ENCODE results near the gene COA3.

The COA3 gene

GRCh38 chr17:42750739-42751344, 47.7 kb downstream of the COA3 start:
- DNase-seq (ENCODE audit: low read depth): no peak
- H3K4me3 ChIP-seq (ENCODE audit: low read depth, low read length): no peak overlapping the region
- TF ChIP-seq CTCF (IDR thresholded peaks at IDR 0.05; ENCODE audit: control insufficient read depth, extremely low read depth, insufficient read depth): no peak

GRCh38 chr17:42748908-42749798, 49.4 kb downstream of the COA3 start:
- no peak for TF ChIP-seq CTCF (IDR thresholded peaks at IDR 0.05; ENCODE audit: control insufficient read depth, extremely low read depth, insufficient read depth)
- DNase-seq (ENCODE audit: low read depth): no peak
- no peak overlapping the region for H3K4me3 ChIP-seq (ENCODE audit: low read depth, low read length)

GRCh38 chr17:42748202-42748907, 50.1 kb downstream of the COA3 start:
- no peak for TF ChIP-seq CTCF (IDR thresholded peaks at IDR 0.05; ENCODE audit: control insufficient read depth, extremely low read depth, insufficient read depth)
- DNase-seq (ENCODE audit: low read depth): no peak

More at GRCh38 chr17:42748202-42748907, 50.1 kb downstream of the COA3 start:
- no peak overlapping the region for H3K4me3 ChIP-seq (ENCODE audit: low read depth, low read length)

All from LNCaP clone FGC (cell line).